ENCODE measurements around the gene GIMAP1.

DNA sequence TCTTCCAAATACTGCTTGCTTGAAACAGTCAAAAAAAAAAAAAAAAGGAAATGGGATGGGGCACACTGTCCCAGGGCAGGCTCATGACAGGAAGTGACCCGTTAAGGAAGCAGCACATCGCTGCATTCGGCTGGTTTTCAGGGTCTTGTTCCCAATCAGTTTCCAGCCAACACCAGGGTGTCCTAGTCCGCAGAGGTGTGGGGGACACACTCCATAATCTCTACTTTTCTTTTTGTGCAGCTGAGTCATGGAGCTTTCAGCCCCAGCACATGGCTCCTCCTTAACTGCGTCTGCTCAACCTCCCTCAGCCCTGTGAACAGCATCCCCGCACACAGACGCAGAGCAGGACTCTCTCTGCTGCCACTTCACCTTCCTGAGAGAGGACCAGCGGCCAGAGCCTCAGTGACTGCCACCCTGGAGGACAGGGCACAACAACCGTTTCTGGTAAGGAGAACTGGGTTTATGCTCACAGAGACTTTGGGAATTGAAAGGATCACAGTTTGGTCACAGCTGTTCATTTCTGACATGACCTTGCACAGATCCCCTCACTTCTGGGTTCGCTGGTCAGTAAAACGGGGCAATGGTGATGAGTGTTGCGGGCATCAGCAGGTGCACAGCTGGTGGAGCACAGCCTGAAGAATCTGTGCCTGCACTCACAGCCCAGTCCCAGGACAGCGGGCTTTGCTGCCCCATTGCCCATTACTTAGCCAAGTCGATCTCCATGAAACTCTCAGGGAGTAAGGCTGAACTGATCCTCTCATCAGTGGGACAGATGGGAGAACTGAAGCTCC is 21.0 kb downstream of the GIMAP1 start, which contains the start of gene GIMAP5:
- TF ChIP-seq, protein P1, sequence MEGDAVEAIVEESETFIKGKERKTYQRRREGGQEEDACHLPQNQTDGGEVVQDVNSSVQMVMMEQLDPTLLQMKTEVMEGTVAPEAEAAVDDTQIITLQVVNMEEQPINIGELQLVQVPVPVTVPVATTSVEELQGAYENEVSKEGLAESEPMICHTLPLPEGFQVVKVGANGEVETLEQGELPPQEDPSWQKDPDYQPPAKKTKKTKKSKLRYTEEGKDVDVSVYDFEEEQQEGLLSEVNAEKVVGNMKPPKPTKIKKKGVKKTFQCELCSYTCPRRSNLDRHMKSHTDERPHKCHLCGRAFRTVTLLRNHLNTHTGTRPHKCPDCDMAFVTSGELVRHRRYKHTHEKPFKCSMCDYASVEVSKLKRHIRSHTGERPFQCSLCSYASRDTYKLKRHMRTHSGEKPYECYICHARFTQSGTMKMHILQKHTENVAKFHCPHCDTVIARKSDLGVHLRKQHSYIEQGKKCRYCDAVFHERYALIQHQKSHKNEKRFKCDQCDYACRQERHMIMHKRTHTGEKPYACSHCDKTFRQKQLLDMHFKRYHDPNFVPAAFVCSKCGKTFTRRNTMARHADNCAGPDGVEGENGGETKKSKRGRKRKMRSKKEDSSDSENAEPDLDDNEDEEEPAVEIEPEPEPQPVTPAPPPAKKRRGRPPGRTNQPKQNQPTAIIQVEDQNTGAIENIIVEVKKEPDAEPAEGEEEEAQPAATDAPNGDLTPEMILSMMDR (IDR thresholded peaks at IDR 0.05) = no peak
- TF ChIP-seq ZFX (IDR thresholded peaks at IDR 0.05; ENCODE audit: borderline replicate concordance) = no peak
